Neutrophil (primary cell): ENCODE measurements around the gene GUCY1A1.

Experiments
- H3K27ac ChIP-seq: fragments of 200-600 bp; sonication (generic); 2 replicates; pipeline ENCODE4 v1.5.1; 2016; ENCODE audit warnings: mild to moderate bottlenecking, moderate library complexity
- H3K27me3 ChIP-seq: fragments of 200-600 bp; sonication (generic); 2 replicates; pipeline ENCODE4 v1.6.0; 2016; ENCODE audit warnings: mild to moderate bottlenecking
- H3K36me3 ChIP-seq: fragments of 200-600 bp; sonication (generic); 2 replicates; pipeline ENCODE4 v1.5.1; 2017
- H3K4me1 ChIP-seq, 2 experiments: fragments of 200-600 bp in 1 of 2; sonication (generic) in 1 of 2; 1 replicate in 1 of 2; 2 replicates in 1 of 2; pipeline versions ENCODE4 v1.5.1 to v1.6.1; 2013 to 2016; ENCODE audit warnings: low read depth in 1 of 2, low read length in 1 of 2, mild to moderate bottlenecking in 1 of 2, moderate library complexity in 1 of 2; ENCODE audit not compliant: control insufficient read depth in 1 of 2, insufficient read depth in 1 of 2
- H3K4me3 ChIP-seq, 2 experiments: fragments of 200-600 bp in 1 of 2; sonication (generic) in 1 of 2; 1 replicate in 1 of 2; 2 replicates in 1 of 2; pipeline ENCODE4 v1.5.1; 2013 to 2016; ENCODE audit warnings: low read depth in 1 of 2, low read length in 1 of 2, mild to moderate bottlenecking in 1 of 2, moderate library complexity in 1 of 2
- H3K9me3 ChIP-seq: fragments of 200-600 bp; sonication (generic); 2 replicates; pipeline ENCODE4 v1.5.1; 2016
- CTCF ChIP-seq: fragments of 200-600 bp; sonication (generic); IDR thresholded peaks from 2 replicates; pipeline ENCODE4 v1.5.1; 2016; ENCODE audit warnings: antibody characterized with exemption

GUCY1A1 gene

GRCh38 chr4:155738548-155738947, 71.9 kb downstream of the GUCY1A1 start:
- no peak overlapping the region for H3K27ac ChIP-seq
- TF ChIP-seq CTCF: no peak
- no peaks in the 10 kb centered on the region for H3K4me1 ChIP-seq

GRCh38 chr4:155741546-155741945, 74.9 kb downstream of the GUCY1A1 start:
- Histone ChIP-seq H3K9me3 (no peaks in the 10 kb centered on the region), H3K4me3 (no peak overlapping the region), H3K36me3 (no peaks in the 10 kb centered on the region), H3K4me1 (no peaks in the 10 kb centered on the region), H3K27me3 (no peaks in the 10 kb centered on the region), H3K27ac (no peak overlapping the region)
- no peak for TF ChIP-seq CTCF

More at GRCh38 chr4:155738548-155738947, 71.9 kb downstream of the GUCY1A1 start:
- no peaks in the 10 kb centered on the region for H3K9me3 ChIP-seq
- H3K36me3 ChIP-seq: no peaks in the 10 kb centered on the region
- H3K4me3 ChIP-seq: no peak overlapping the region
- H3K27me3 ChIP-seq: no peaks in the 10 kb centered on the region

GRCh38 chr4:155742310-155743015, 75.8 kb downstream of the GUCY1A1 start:
- TF ChIP-seq CTCF: no peak

GRCh38 chr4:155745984-155746383, 79.3 kb downstream of the GUCY1A1 start:
- H3K4me1 ChIP-seq: no peaks in the 10 kb centered on the region
- H3K27ac ChIP-seq: no peak overlapping the region
- TF ChIP-seq CTCF: no peak
- no peaks in the 10 kb centered on the region for H3K36me3 ChIP-seq
- H3K9me3 ChIP-seq: no peaks in the 10 kb centered on the region
- no peak overlapping the region for H3K4me3 ChIP-seq
- H3K27me3 ChIP-seq: no peaks in the 10 kb centered on the region

More at GRCh38 chr4:155742310-155743015, 75.8 kb downstream of the GUCY1A1 start:
- H3K36me3 ChIP-seq: no peaks in the 10 kb centered on the region
- H3K4me1 ChIP-seq: no peaks in the 10 kb centered on the region
- H3K4me3 ChIP-seq: no peak overlapping the region
- H3K27me3 ChIP-seq: no peaks in the 10 kb centered on the region
- H3K27ac ChIP-seq: no peak overlapping the region
- no peaks in the 10 kb centered on the region for H3K9me3 ChIP-seq

- Histone ChIP-seq H3K27me3 (no peaks in the 10 kb centered on the region), H3K27ac (no peak overlapping the region), H3K36me3 (no peaks in the 10 kb centered on the region), H3K9me3 (no peaks in the 10 kb centered on the region), H3K4me1 (no peaks in the 10 kb centered on the region), H3K4me3 (no peak overlapping the region)
- no peak for TF ChIP-seq CTCF
These were observed 81.4 kb downstream of the GUCY1A1 start for GRCh38 chr4:155748039-155748438.
